Heart right ventricle (tissue), 16 donors: ENCODE data around the gene LENEP. TPM values are rescaled to one million over a fixed set of nuclear protein-coding genes. Genes with fewer than 3 reads are reported as not detected.
A peak's percentile ranks its signal among the peaks of the same experiment; 100 is the strongest.

Experiments
- ATAC-seq, 8 donors: fragments of 200-7000 bp; cut with Tn5 transposase; one replicate each; pipeline ENCODE4 v1.9.1; 2020; ENCODE audit warnings: mild to moderate bottlenecking in 8 of 8, moderate library complexity in 8 of 8, moderate number of reproducible peaks in 1 of 8
- DNase-seq, 2 donors: peaks; one replicate each; pipeline ENCODE4 v3.0.0-alpha.2; 2020
- H3K27ac ChIP-seq, 10 donors: fragments of 200-600 bp; sonication (generic) in 2 of 10; one replicate each; pipeline versions ENCODE4 v1.5.0 to v1.8.0; 2020 to 2022; ENCODE audit warnings: mild to moderate bottlenecking in 3 of 10
- H3K27me3 ChIP-seq, 7 donors: fragments of 200-600 bp; one replicate each; pipeline ENCODE4 v1.8.0; 2021 to 2022; ENCODE audit warnings: mild to moderate bottlenecking in 2 of 7
- H3K36me3 ChIP-seq, 9 donors: fragments of 200-600 bp; sonication (generic) in 1 of 9; one replicate each; pipeline versions ENCODE4 v1.5.0 to v1.8.0; 2020 to 2022; ENCODE audit warnings: mild to moderate bottlenecking in 2 of 9
- H3K4me1 ChIP-seq, 9 donors: fragments of 200-600 bp; sonication (generic) in 1 of 9; one replicate each; pipeline versions ENCODE4 v1.5.0 to v1.8.0; 2020 to 2022; ENCODE audit warnings: mild to moderate bottlenecking in 4 of 9
- H3K4me3 ChIP-seq, 10 donors: fragments of 200-600 bp; sonication (generic) in 2 of 10; one replicate each; pipeline versions ENCODE4 v1.5.0 to v1.8.0; 2020 to 2022; ENCODE audit warnings: mild to moderate bottlenecking in 7 of 10, moderate library complexity in 2 of 10
- H3K9me3 ChIP-seq, 11 donors: fragments of 200-600 bp in 10 of 11; sonication (generic) in 2 of 11; one replicate each; pipeline versions ENCODE4 v1.5.0 to v1.8.0; 2013 to 2022; ENCODE audit warnings: mild to moderate bottlenecking in 2 of 11, control low read depth in 1 of 11, moderate library complexity in 1 of 11
- CTCF ChIP-seq, 9 donors: fragments of 200-600 bp; sonication (generic) in 2 of 9; IDR thresholded peaks; one replicate each; pipeline versions ENCODE4 v1.5.0 to v1.8.0; 2021 to 2022; ENCODE audit warnings: antibody characterized with exemption in 9 of 9, mild to moderate bottlenecking in 5 of 9, moderate library complexity in 1 of 9
- WGBS, 2 donors: extraction: QIAGEN DNeasy Blood & Tissue Kit; methylation state at CpG; one replicate each; pipeline ENCODE4 v1.1.7; 2013; ENCODE audit warnings: inconsistent platforms in 1 of 2; 5-methylcytosine and 5-hydroxymethylcytosine counted together
- intact Hi-C, 10 donors: fragments of 100-400 bp; cut with DNase I; formaldehyde crosslinking; loops; one replicate each; pipeline versions ENCODE4 v1.11.1 to v1.14.2; 2022
- polyA plus RNA-seq, 2 donors: library from polyadenylated mRNA; stranded (reverse); fragments of 200-250 nt; gene quantifications; one replicate each; pipeline ENCODE4 v1.2.3, GENCODE V29; 2013
- total RNA-seq, 10 donors: library from RNA; stranded (reverse); fragmentation: NEBNext Ultra II Directional in 3 of 10; extraction: Animal tissue kit (Norgen Biotek cat#: 25700) in 3 of 10; gene quantifications; one replicate each; pipeline versions ENCODE4 v1.2.1 to v1.2.4, GENCODE V29; 2021 to 2023
- donor health status: Arrhythmogenic right ventricular cardiomyopathy.
- donor health status: ischemic (EF 13 %, LVEDD 7.1; RV severe dilation, severe dysfunction).
- donor health status: healthy with polysubstance abuse.
- donor health status: DM: no; HTN: yes; CAD: no.
- donor health status: DM: no; HTN: no; CAD: no.
- donor health status: ischemic (EF 25% LVEDD 6.9; RV normal size, moderate dysfunction).
- donor health status: ischemic (EF 25% LVEDD 5.7; RV mildly dilated, moderate dysfunction).
- donor health status: healthy.
- donor health status: DM: yes; HTN: yes; CAD: no.
- donor health status: Ischemic cardiomyopathy.
- donor health status: ischemic (EF 35%, LVEDD 5.7; RV mildly dilated, moderate dysfunction).
- donor health status: nonischemic (EF 11% LVEDD 7.7; RV severe dilation, severe dysfunction).
- donor health status: DM: yes; HTN: yes; CAD: no.
- donor health status: PGD.
- donor health status: ischemic (EF 29% LVEDD 5.4; RV normal size, mild dysfunction).
- donor health status: nonischemic (EF 23%, LVEDD 6.1; RV moderate dilation, normal function).

Gene LENEP
- total and polyA plus RNA-seq, 12 donors, result not detected

- no peaks in the 10 kb centered on the region for H3K27me3 ChIP-seq
- H3K9me3 ChIP-seq, result no peaks in the 10 kb centered on the region
- H3K4me3 ChIP-seq, result peak overlapping the region in 9 of 10 donors; percentile 53 to 89 (median 68)
- intact Hi-C loops, result loop anchor here in 4 of 10 donors (5.0 to 10.0 kb wide), 4 partner anchors 45 to 90 kb away; partner anchors contain the start of genes ADAM15 (in 2 of the 4) and EFNA4 (in 2 of the 4)
- H3K27ac ChIP-seq, result peak overlapping the region; percentile 90 to 100 (median 96)
- DNase-seq (peak; percentile 38 to 74), ATAC-seq (peak in 3 of 8 donors; percentile 2 to 5 (median 3))
- H3K4me1 ChIP-seq, result peaks cover 25 to 79% (median 62%) of the 10 kb centered on the region in 9 donors
- TF ChIP-seq CTCF (IDR thresholded peaks at IDR 0.05), result no peak
- 13 to 18% methylated on average over 18 of the region's 18 CpGs for WGBS, 2 donors
- peaks cover 0 to 17% (median 7%) of the 10 kb centered on the region in 9 donors for H3K36me3 ChIP-seq
Observed at GRCh38 chr1:154972517-154973343, 20.7 kb upstream of the LENEP start.

- TF ChIP-seq CTCF (IDR thresholded peaks at IDR 0.05), result peak in 5 of 9 donors; percentile 9 to 46 (median 44)
- Histone ChIP-seq H3K9me3 (no peaks in the 10 kb centered on the region), H3K27me3 (no peaks in the 10 kb centered on the region), H3K4me3 (peak overlapping the region; percentile 36 to 89 (median 66)), H3K27ac (peak overlapping the region; percentile 90 to 100 (median 96)), H3K4me1 (peaks cover 25 to 71% (median 57%) of the 10 kb centered on the region in 9 donors), H3K36me3 (peaks cover 0 to 14% (median 7%) of the 10 kb centered on the region in 9 donors)
- peak; percentile 95 to 98 for DNase-seq
- peak; percentile 35 to 71 (median 58) for ATAC-seq
- WGBS, 2 donors, result 3 to 5% methylated on average over 34 to 37 of the region's 37 CpGs
- intact Hi-C loops, result loop anchor here in 6 of 10 donors (2.0 to 10.0 kb wide), 5 partner anchors 27 to 89 kb away; partner anchors contain the start of genes ADAM15 (in 2 of the 6) and EFNA4 (in 2 of the 6)
Observed at GRCh38 chr1:154973344-154974101, 19.9 kb upstream of the LENEP start.

GRCh38 chr1:154974102-154974807 is 19.1 kb upstream of the LENEP start, which contains the start of gene CKS1B:
Gene CKS1B (plus strand): TSS chr1:154974681. CDS start chr1:154974746, 65 bp downstream.
- peak; percentile 95 to 98 for DNase-seq
- peak; percentile 82 to 92 (median 89) for ATAC-seq
- no peaks in the 10 kb centered on the region for H3K9me3 ChIP-seq
- H3K4me3 ChIP-seq, result peak within 1 kb of the TSS; percentile 41 to 89 (median 66)
- peak within 1 kb of the TSS; percentile 90 to 100 (median 96) for H3K27ac ChIP-seq
- WGBS, 2 donors, result 0% methylated on average over 47 of the region's 47 CpGs
- H3K27me3 ChIP-seq, result no peaks in the 10 kb centered on the region
- TF ChIP-seq CTCF (IDR thresholded peaks at IDR 0.05), result peak in 1 of 9 donors; percentile 18
- intact Hi-C loops, result loop anchor here in 6 of 10 donors (2.0 to 10.0 kb wide), 5 partner anchors 27 to 88 kb away; partner anchors contain the start of genes ADAM15 (in 2 of the 6) and EFNA4 (in 2 of the 6)
- peaks cover 25 to 64% (median 50%) of the 10 kb centered on the region in 9 donors for H3K4me1 ChIP-seq
- peaks cover 0 to 11% (median 4%) of the 10 kb centered on the region in 9 donors for H3K36me3 ChIP-seq
